HCT116 (cell line): ENCODE measurements around the gene FAM216B. TPM values are rescaled to one million over a fixed set of nuclear protein-coding genes. Genes with fewer than 3 reads are reported as not detected.

Experiments
- ATAC-seq: fragments of 200-7000 bp; cut with Tn5 transposase; 2 replicates; pipeline ENCODE4 v1.9.1; 2020; ENCODE audit warnings: mild to moderate bottlenecking, moderate library complexity
- BruUV-seq: library from RNA; stranded (reverse); fragments of 400-500 nt; replicated peaks from 2 replicates; lab custom pipeline; 2021; lab: Mats Ljungman, UMichigan
- CTCF ChIA-PET: fragments of 300-600 bp; sonication (Branson Sonifier 250); formaldehyde crosslinking; loops from one replicate; lab custom pipeline; 2021; ENCODE audit warnings: antibody characterized with exemption; lab: Charles Lee
- POLR2A ChIA-PET: fragments of 300-600, 350-600 bp; sonication (Branson Sonifier 250); formaldehyde crosslinking; loops from one replicate; lab custom pipeline; 2021; ENCODE audit warnings: antibody characterized with exemption; lab: Charles Lee
- RAD21 ChIA-PET, 2 experiments: fragments of 300-600 bp; sonication (Branson Sonifier 250); formaldehyde crosslinking; loops; one replicate each; lab custom pipeline; 2023; ENCODE audit warnings: low total read pairs in 2 of 2; ENCODE audit not compliant: uncharacterized antibody in 2 of 2, unreplicated experiment in 2 of 2, low non-redundant PET in 1 of 2; lab: Charles Lee
- DNase-seq: peaks from one replicate; pipeline ENCODE4 v3.0.0-alpha.2; 2010; ENCODE audit warnings: low read depth, low spot score
- H2AFZ ChIP-seq: fragments of 200-600 bp; shearing (Covaris generic), sonication (generic); 2 replicates; pipeline ENCODE4 v1.6.1; 2017; ENCODE audit warnings: low read depth, mixed run types, mixed read lengths, antibody characterized with exemption, low read length; ENCODE audit not compliant: poor library complexity, severe bottlenecking
- H3K27ac ChIP-seq: 2 replicates; pipeline ENCODE4 v1.5.1; 2012; ENCODE audit warnings: low read depth, low read length
- H3K27me3 ChIP-seq: fragments of 200-600 bp; sonication (generic); 2 replicates; pipeline ENCODE4 v1.6.1; 2016; ENCODE audit warnings: mixed run types, low read length, mixed read lengths; ENCODE audit not compliant: insufficient read depth
- H3K36me3 ChIP-seq, 2 experiments: fragments of 200-500 bp in 1 of 2; fragments of 200-600 bp in 1 of 2; sonication (Bioruptor generic) in 1 of 2; sonication (generic) in 1 of 2; 2 replicates each; pipeline versions ENCODE4 v1.5.1 to v1.6.1; 2014 to 2016; ENCODE audit warnings: low read length in 2 of 2, inconsistent platforms in 1 of 2, mixed read lengths in 1 of 2, mixed run types in 1 of 2; ENCODE audit not compliant: insufficient read depth in 2 of 2, control insufficient read depth in 1 of 2
- H3K4me1 ChIP-seq, 2 experiments: fragments of 200-600 bp in 1 of 2; sonication (generic) in 1 of 2; 2 replicates each; pipeline versions ENCODE4 v1.5.1 to v1.6.1; 2012 to 2017; ENCODE audit warnings: low read length in 2 of 2, inconsistent platforms in 1 of 2, mild to moderate bottlenecking in 1 of 2, mixed read lengths in 1 of 2, mixed run types in 1 of 2, moderate library complexity in 1 of 2; ENCODE audit not compliant: insufficient read depth in 2 of 2, control insufficient read depth in 1 of 2
- H3K4me2 ChIP-seq: fragments of 200-600 bp; sonication (generic); 2 replicates; pipeline ENCODE4 v1.6.1; 2017; ENCODE audit warnings: mixed run types, low read length, mixed read lengths
- H3K4me3 ChIP-seq, 2 experiments: fragments of 200-600 bp in 1 of 2; sonication (generic) in 1 of 2; replicated peaks in 1 of 2; 2 replicates each; pipeline ENCODE4 v1.5.1; 2011 to 2016; ENCODE audit warnings: low read length in 2 of 2, control low read depth in 1 of 2, low read depth in 1 of 2, mild to moderate bottlenecking in 1 of 2, mixed read lengths in 1 of 2, mixed run types in 1 of 2
- H3K79me2 ChIP-seq: fragments of 200-600 bp; sonication (generic); 2 replicates; pipeline ENCODE4 v1.6.1; 2017; ENCODE audit warnings: mild to moderate bottlenecking, mixed run types, low read length, moderate library complexity, mixed read lengths; ENCODE audit not compliant: insufficient read depth
- H3K9ac ChIP-seq: fragments of 200-600 bp; sonication (generic); 2 replicates; pipeline ENCODE4 v1.6.1; 2016; ENCODE audit warnings: low read length, mixed read lengths
- H3K9me2 ChIP-seq: fragments of 200-600 bp; sonication (generic), shearing (Covaris generic); 2 replicates; pipeline ENCODE4 v1.6.1; 2017; ENCODE audit warnings: mixed run types, mild to moderate bottlenecking, moderate library complexity; ENCODE audit not compliant: insufficient read depth
- H3K9me3 ChIP-seq, 2 experiments: fragments of 200-500 bp in 1 of 2; fragments of 200-600 bp in 1 of 2; sonication (Bioruptor generic) in 1 of 2; sonication (generic) in 1 of 2; 2 replicates each; pipeline ENCODE4 v1.6.1; 2014 to 2017; ENCODE audit warnings: low read length in 2 of 2, mixed read lengths in 2 of 2, inconsistent platforms in 1 of 2, low read depth in 1 of 2, mild to moderate bottlenecking in 1 of 2, mixed run types in 1 of 2, moderate library complexity in 1 of 2; ENCODE audit not compliant: control insufficient read depth in 1 of 2, insufficient read depth in 1 of 2
- H4K20me1 ChIP-seq: fragments of 200-600 bp; sonication (generic), shearing (Covaris generic); 2 replicates; pipeline ENCODE4 v1.6.1; 2017; ENCODE audit warnings: mixed run types, mild to moderate bottlenecking, moderate library complexity; ENCODE audit not compliant: insufficient read depth
- CBX3 ChIP-seq: IDR thresholded peaks from 2 replicates; pipeline ENCODE4 v1.6.1; 2012; ENCODE audit warnings: low read depth
- CEBPB ChIP-seq: IDR thresholded peaks from 2 replicates; pipeline ENCODE4 v1.6.1; 2012; ENCODE audit warnings: low read depth
- CTCF ChIP-seq, 3 experiments: fragments of 200-600 bp in 1 of 3; sonication (generic) in 1 of 3; IDR thresholded peaks in 2 of 3; conservative IDR thresholded peaks in 1 of 3; 2 replicates each; pipeline ENCODE4 v1.5.1; 2012 to 2017; ENCODE audit warnings: low read depth in 2 of 3, low read length in 2 of 3, antibody characterized with exemption in 1 of 3, borderline replicate concordance in 1 of 3, control low read depth in 1 of 3, mild to moderate bottlenecking in 1 of 3, mixed read lengths in 1 of 3, mixed run types in 1 of 3, moderate library complexity in 1 of 3; ENCODE audit not compliant: insufficient read depth in 1 of 3
- ELF1 ChIP-seq: IDR thresholded peaks from 2 replicates; pipeline ENCODE4 v1.6.1; 2012; ENCODE audit warnings: low read depth, borderline replicate concordance
- EZH2 ChIP-seq: fragments of 200-600 bp; sonication (generic); IDR thresholded peaks from 2 replicates; pipeline ENCODE4 v1.6.1; 2017; ENCODE audit warnings: antibody characterized with exemption, mixed run types
- EZH2phosphoT487 ChIP-seq: fragments of 200-600 bp; IDR thresholded peaks from 2 replicates; pipeline ENCODE4 v1.6.1; 2018; ENCODE audit warnings: antibody characterized with exemption, borderline replicate concordance
- FOSL1 ChIP-seq: IDR thresholded peaks from 2 replicates; pipeline ENCODE4 v1.6.1; 2012; ENCODE audit warnings: low read depth
- MAX ChIP-seq: IDR thresholded peaks from 2 replicates; pipeline ENCODE4 v1.6.1; 2012
- POLR2AphosphoS5 ChIP-seq: IDR thresholded peaks from 2 replicates; pipeline ENCODE4 v1.6.1; 2011; ENCODE audit warnings: mild to moderate bottlenecking, low read depth, low read length, moderate library complexity
- SIN3A ChIP-seq: IDR thresholded peaks from 2 replicates; pipeline ENCODE4 v1.6.1; 2012; ENCODE audit warnings: low read depth
- SRF ChIP-seq: IDR thresholded peaks from 2 replicates; pipeline ENCODE4 v1.6.1; 2012; ENCODE audit warnings: low read depth
- YY1 ChIP-seq: IDR thresholded peaks from 2 replicates; pipeline ENCODE4 v1.6.1; 2011; ENCODE audit warnings: low read length, low read depth, moderate library complexity, mild to moderate bottlenecking; ENCODE audit not compliant: insufficient replicate concordance; ENCODE audit errors: extremely low read depth
- ZBTB33 ChIP-seq: IDR thresholded peaks from 2 replicates; pipeline ENCODE4 v1.6.1; 2011; ENCODE audit warnings: mild to moderate bottlenecking, low read length, moderate library complexity; ENCODE audit not compliant: insufficient replicate concordance; ENCODE audit errors: extremely low read depth
- ZNF274 ChIP-seq: fragments of 200-500 bp; sonication (Bioruptor generic); IDR thresholded peaks from 2 replicates; pipeline ENCODE4 v1.6.1; 2014; ENCODE audit warnings: mild to moderate bottlenecking, low read depth, low read length, inconsistent platforms
- intact Hi-C: fragments of 100-400 bp; cut with micrococcal nuclease; formaldehyde crosslinking; loops from 2 replicates; pipeline ENCODE4 v1.10.0; 2022
- total RNA-seq: library from RNA; stranded (reverse); gene quantifications from one replicate; pipeline ENCODE4 v1.2.1, GENCODE V29; 2021; ENCODE audit not compliant: unreplicated experiment

Gene FAM216B
- total RNA-seq, 1 experiment from 2014 or later: not detected

- TF ChIP-seq FOSL1 (no peak), MAX (no peak), POLR2AphosphoS5 (no peak)
- TF ChIP-seq, all 23 proteins: peak for 0
These were observed 15.5 kb downstream of the FAM216B start (continued) for GRCh38 chr13:42796747-42797356.

- no peak overlapping the region for H3K4me2 ChIP-seq
- intact Hi-C loops: no loop called here
- no peaks in the 10 kb centered on the region for H3K36me3 ChIP-seq
- H3K27ac ChIP-seq: no peak overlapping the region
- H3K27me3 ChIP-seq: peaks cover 10% of the 10 kb centered on the region
- H3K79me2 ChIP-seq: no peaks in the 10 kb centered on the region
- no peak overlapping the region for H3K4me3 ChIP-seq
- no peaks in the 10 kb centered on the region for H3K4me1 ChIP-seq
- ChIA-PET POLR2A (no interaction called here), RAD21 (no interaction called here), CTCF (no interaction called here)
- ATAC-seq (no peak), DNase-seq (no peak)
- no peaks in the 10 kb centered on the region for H3K9me2 ChIP-seq
- H2AFZ ChIP-seq: no peak overlapping the region
- H3K9me3 ChIP-seq: no peaks in the 10 kb centered on the region
- no peak for TF ChIP-seq ELF1
- no peak for TF ChIP-seq CEBPB
- no peak for TF ChIP-seq SIN3A
- no peak for TF ChIP-seq EZH2
- no peak for TF ChIP-seq YY1
- TF ChIP-seq POLR2AphosphoS5: no peak
- no peak for TF ChIP-seq EZH2phosphoT487
- TF ChIP-seq CTCF (IDR thresholded peaks at IDR 0.05 in 2 of 3, conservative IDR thresholded peaks at IDR 0.05 in 1 of 3; ENCODE audit: borderline replicate concordance in 1 of 3, insufficient read depth in 1 of 3, low read depth in 2 of 3, low read length in 2 of 3): no peak
- no peak for TF ChIP-seq SRF
- no peak for TF ChIP-seq ZNF274
- no peak for TF ChIP-seq FOSL1
- TF ChIP-seq CBX3: no peak
- TF ChIP-seq MAX: no peak
- no peak for TF ChIP-seq ZBTB33
- H4K20me1 ChIP-seq: no peaks in the 10 kb centered on the region
- no peak overlapping the region for H3K9ac ChIP-seq
- BruUV-seq: no TSS peak
These were observed 16.7 kb downstream of the FAM216B start for GRCh38 chr13:42798118-42798517.
